ENCODE results near the gene RNF103.
A peak's percentile ranks its signal among the peaks of the same experiment; 100 is the strongest.

The RNF103 gene

GRCh38 chr2:86624267-86624547 is 542 bp upstream of the RNF103 start:
- Histone ChIP-seq H3K4me3 (ENCODE audit: insufficient read length, low read depth) (peak overlapping the region; percentile 15), H3K27me3 (ENCODE audit: insufficient read depth, insufficient read length) (peaks cover 8% of the 10 kb centered on the region), H3K9me3 (ENCODE audit: insufficient read depth, low read length) (no peaks in the 10 kb centered on the region), H3K36me3 (ENCODE audit: insufficient read depth, insufficient read length, low read length) (peaks cover 4% of the 10 kb centered on the region), H3K4me1 (ENCODE audit: insufficient read depth, insufficient read length) (no peaks in the 10 kb centered on the region), H3K9ac (ENCODE audit: insufficient read length, low read depth) (peak overlapping the region; percentile 5)
- no peak for TF ChIP-seq SUZ12 (IDR thresholded peaks at IDR 0.05; ENCODE audit: extremely low read depth, insufficient read depth, insufficient read length)
- no peak for TF ChIP-seq YY1 (IDR thresholded peaks at IDR 0.05; ENCODE audit: insufficient read depth, insufficient read length)
- TF ChIP-seq ZNF274 (IDR thresholded peaks at IDR 0.05; ENCODE audit: low read depth, low read length): no peak
- DNase-seq (ENCODE audit: low read depth, low spot score): no peak

GRCh38 chr2:86623043-86623493 is 597 bp downstream of the RNF103 start:
- peak overlapping the region; percentile 74 for H3K4me3 ChIP-seq (ENCODE audit: insufficient read length, low read depth)
- H3K9me3 ChIP-seq (ENCODE audit: insufficient read depth, low read length): no peaks in the 10 kb centered on the region
- peak overlapping the region; percentile 82 for H3K9ac ChIP-seq (ENCODE audit: insufficient read length, low read depth)
- peaks cover 10% of the 10 kb centered on the region for H3K36me3 ChIP-seq (ENCODE audit: insufficient read depth, insufficient read length, low read length)
- DNase-seq (ENCODE audit: low read depth, low spot score): no peak
- TF ChIP-seq YY1 (IDR thresholded peaks at IDR 0.05; ENCODE audit: insufficient read depth, insufficient read length) (no peak), SUZ12 (IDR thresholded peaks at IDR 0.05; ENCODE audit: extremely low read depth, insufficient read depth, insufficient read length) (no peak), ZNF274 (IDR thresholded peaks at IDR 0.05; ENCODE audit: low read depth, low read length) (no peak)
- peaks cover 8% of the 10 kb centered on the region for H3K27me3 ChIP-seq (ENCODE audit: insufficient read depth, insufficient read length)
- no peaks in the 10 kb centered on the region for H3K4me1 ChIP-seq (ENCODE audit: insufficient read depth, insufficient read length)

GRCh38 chr2:86622519-86623042 is 1.1 kb downstream of the RNF103 start:
- no peaks in the 10 kb centered on the region for H3K9me3 ChIP-seq (ENCODE audit: insufficient read depth, low read length)
- H3K4me1 ChIP-seq (ENCODE audit: insufficient read depth, insufficient read length): no peaks in the 10 kb centered on the region
- no peak for TF ChIP-seq ZNF274 (IDR thresholded peaks at IDR 0.05; ENCODE audit: low read depth, low read length)
- no peak for TF ChIP-seq SUZ12 (IDR thresholded peaks at IDR 0.05; ENCODE audit: extremely low read depth, insufficient read depth, insufficient read length)
- TF ChIP-seq YY1 (IDR thresholded peaks at IDR 0.05; ENCODE audit: insufficient read depth, insufficient read length): no peak
- DNase-seq (ENCODE audit: low read depth, low spot score): no peak
- peak overlapping the region; percentile 82 for H3K9ac ChIP-seq (ENCODE audit: insufficient read length, low read depth)
- peaks cover 8% of the 10 kb centered on the region for H3K27me3 ChIP-seq (ENCODE audit: insufficient read depth, insufficient read length)
- H3K4me3 ChIP-seq (ENCODE audit: insufficient read length, low read depth): peak overlapping the region; percentile 74
- H3K36me3 ChIP-seq (ENCODE audit: insufficient read depth, insufficient read length, low read length): peaks cover 10% of the 10 kb centered on the region

- H3K9ac ChIP-seq (ENCODE audit: insufficient read length, low read depth): no peak overlapping the region
- TF ChIP-seq SUZ12 (IDR thresholded peaks at IDR 0.05; ENCODE audit: extremely low read depth, insufficient read depth, insufficient read length) (no peak), YY1 (IDR thresholded peaks at IDR 0.05; ENCODE audit: insufficient read depth, insufficient read length) (no peak), ZNF274 (IDR thresholded peaks at IDR 0.05; ENCODE audit: low read depth, low read length) (no peak)
- DNase-seq (ENCODE audit: low read depth, low spot score): no peak
- peaks cover 8% of the 10 kb centered on the region for H3K27me3 ChIP-seq (ENCODE audit: insufficient read depth, insufficient read length)
- H3K4me1 ChIP-seq (ENCODE audit: insufficient read depth, insufficient read length): no peaks in the 10 kb centered on the region
- no peaks in the 10 kb centered on the region for H3K9me3 ChIP-seq (ENCODE audit: insufficient read depth, low read length)
- H3K4me3 ChIP-seq (ENCODE audit: insufficient read length, low read depth): no peak overlapping the region
- peaks cover 10% of the 10 kb centered on the region for H3K36me3 ChIP-seq (ENCODE audit: insufficient read depth, insufficient read length, low read length)
Measured at GRCh38 chr2:86621280-86621943, 2.3 kb downstream of the RNF103 start.

- Histone ChIP-seq H3K36me3 (ENCODE audit: insufficient read depth, insufficient read length, low read length) (peaks cover 14% of the 10 kb centered on the region), H3K4me3 (ENCODE audit: insufficient read length, low read depth) (no peak overlapping the region), H3K9me3 (ENCODE audit: insufficient read depth, low read length) (no peaks in the 10 kb centered on the region), H3K27me3 (ENCODE audit: insufficient read depth, insufficient read length) (peaks cover 8% of the 10 kb centered on the region), H3K9ac (ENCODE audit: insufficient read length, low read depth) (no peak overlapping the region), H3K4me1 (ENCODE audit: insufficient read depth, insufficient read length) (no peaks in the 10 kb centered on the region)
- no peak for TF ChIP-seq SUZ12 (IDR thresholded peaks at IDR 0.05; ENCODE audit: extremely low read depth, insufficient read depth, insufficient read length)
- no peak for TF ChIP-seq ZNF274 (IDR thresholded peaks at IDR 0.05; ENCODE audit: low read depth, low read length)
- TF ChIP-seq YY1 (IDR thresholded peaks at IDR 0.05; ENCODE audit: insufficient read depth, insufficient read length): no peak
- DNase-seq (ENCODE audit: low read depth, low spot score): no peak
Measured at GRCh38 chr2:86617738-86618137, 5.9 kb downstream of the RNF103 start.

GRCh38 chr2:86617153-86617552 is 6.5 kb downstream of the RNF103 start:
- Histone ChIP-seq H3K27me3 (ENCODE audit: insufficient read depth, insufficient read length) (peaks cover 8% of the 10 kb centered on the region), H3K4me3 (ENCODE audit: insufficient read length, low read depth) (no peak overlapping the region), H3K9me3 (ENCODE audit: insufficient read depth, low read length) (no peaks in the 10 kb centered on the region), H3K4me1 (ENCODE audit: insufficient read depth, insufficient read length) (no peaks in the 10 kb centered on the region), H3K9ac (ENCODE audit: insufficient read length, low read depth) (no peak overlapping the region), H3K36me3 (ENCODE audit: insufficient read depth, insufficient read length, low read length) (peaks cover 14% of the 10 kb centered on the region)
- TF ChIP-seq SUZ12 (IDR thresholded peaks at IDR 0.05; ENCODE audit: extremely low read depth, insufficient read depth, insufficient read length) (no peak), ZNF274 (IDR thresholded peaks at IDR 0.05; ENCODE audit: low read depth, low read length) (no peak), YY1 (IDR thresholded peaks at IDR 0.05; ENCODE audit: insufficient read depth, insufficient read length) (no peak)
- no peak for DNase-seq (ENCODE audit: low read depth, low spot score)

GRCh38 chr2:86616502-86616901 is 7.2 kb downstream of the RNF103 start:
- Histone ChIP-seq H3K27me3 (ENCODE audit: insufficient read depth, insufficient read length) (peaks cover 1% of the 10 kb centered on the region), H3K9ac (ENCODE audit: insufficient read length, low read depth) (no peak overlapping the region), H3K36me3 (ENCODE audit: insufficient read depth, insufficient read length, low read length) (peaks cover 14% of the 10 kb centered on the region), H3K4me1 (ENCODE audit: insufficient read depth, insufficient read length) (no peaks in the 10 kb centered on the region), H3K4me3 (ENCODE audit: insufficient read length, low read depth) (no peak overlapping the region), H3K9me3 (ENCODE audit: insufficient read depth, low read length) (no peaks in the 10 kb centered on the region)
- TF ChIP-seq ZNF274 (IDR thresholded peaks at IDR 0.05; ENCODE audit: low read depth, low read length) (no peak), YY1 (IDR thresholded peaks at IDR 0.05; ENCODE audit: insufficient read depth, insufficient read length) (no peak), SUZ12 (IDR thresholded peaks at IDR 0.05; ENCODE audit: extremely low read depth, insufficient read depth, insufficient read length) (no peak)
- no peak for DNase-seq (ENCODE audit: low read depth, low spot score)

Data from NT2/D1 (cell line).